CD4-positive, alpha-beta T cell treated with Interleukin-2 at 100 ng/mL for 4 hours (primary cell): ENCODE data around the gene TPCN2.
A peak's percentile ranks its signal among the peaks of the same experiment; 100 is the strongest.
"Not testable (repeated sequence)": the region's sequence is repeated elsewhere in the genome, so short reads cannot be mapped to it uniquely, and the experiment has no call there.

ENCODE experiments used
- DNase-seq: peaks from one replicate; pipeline ENCODE4 v3.0.0-alpha.2; 2020; ENCODE audit warnings: low spot score

TPCN2 gene

GRCh38 chr11:69048694-69049489, at the start of gene TPCN2:
TPCN2 (plus strand) TSS chr11:69048932; CDS start chr11:69048998, 66 bp downstream.
- DNase-seq = peak; percentile 92

GRCh38 chr11:68999093-68999747, 49.5 kb upstream of the TPCN2 start:
- no peak for DNase-seq

DNA sequence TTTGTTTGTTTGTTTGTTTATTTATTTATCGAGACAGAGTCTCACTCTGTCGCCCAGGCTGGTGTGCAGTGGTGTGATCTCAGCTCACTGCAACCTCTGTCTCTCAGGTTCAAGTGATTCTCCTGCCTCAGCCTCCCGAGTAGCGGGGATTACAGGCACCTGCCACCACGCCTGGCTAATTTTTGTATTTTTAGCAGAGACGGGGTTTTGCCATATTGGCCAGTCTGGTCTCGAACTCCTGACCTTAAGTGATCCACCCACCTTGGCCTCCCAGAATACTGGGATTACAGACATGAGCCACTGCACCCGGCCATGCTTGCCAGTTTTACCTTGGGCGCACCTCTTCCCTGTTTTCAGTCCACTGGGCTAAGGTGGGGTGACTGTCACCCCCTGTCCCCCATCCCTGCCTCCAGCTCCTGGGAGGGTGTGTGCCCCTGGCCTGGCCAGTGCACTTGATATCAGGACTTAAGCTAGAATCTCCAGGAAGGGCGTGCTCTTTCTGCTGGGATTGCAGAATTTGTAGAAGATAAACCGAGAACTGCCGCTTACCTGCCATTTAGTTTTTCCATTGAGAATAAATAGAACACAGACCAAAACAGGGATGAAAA, 48.9 kb upstream of the TPCN2 start:
- not testable (repeated sequence) for DNase-seq

DNA sequence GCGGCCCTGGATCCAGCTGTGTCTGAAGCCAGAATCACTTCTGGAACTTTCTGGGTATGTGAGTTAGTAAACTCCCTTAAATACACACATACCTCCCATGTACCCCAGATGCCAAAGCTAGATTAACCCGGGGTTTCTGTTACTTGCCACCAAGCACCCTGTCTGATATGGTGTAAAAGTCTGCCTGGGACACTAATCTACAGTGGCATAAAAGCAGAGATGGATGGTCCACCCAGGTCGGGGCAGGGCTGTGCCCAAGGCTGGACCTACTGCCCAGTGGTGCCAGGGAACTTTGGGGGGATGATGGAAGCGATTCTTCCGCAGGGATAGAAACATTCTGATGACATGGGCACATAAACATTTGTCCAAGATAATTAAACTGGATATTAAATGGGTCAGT, 48.3 kb upstream of the TPCN2 start:
- DNase-seq = no peak

DNA sequence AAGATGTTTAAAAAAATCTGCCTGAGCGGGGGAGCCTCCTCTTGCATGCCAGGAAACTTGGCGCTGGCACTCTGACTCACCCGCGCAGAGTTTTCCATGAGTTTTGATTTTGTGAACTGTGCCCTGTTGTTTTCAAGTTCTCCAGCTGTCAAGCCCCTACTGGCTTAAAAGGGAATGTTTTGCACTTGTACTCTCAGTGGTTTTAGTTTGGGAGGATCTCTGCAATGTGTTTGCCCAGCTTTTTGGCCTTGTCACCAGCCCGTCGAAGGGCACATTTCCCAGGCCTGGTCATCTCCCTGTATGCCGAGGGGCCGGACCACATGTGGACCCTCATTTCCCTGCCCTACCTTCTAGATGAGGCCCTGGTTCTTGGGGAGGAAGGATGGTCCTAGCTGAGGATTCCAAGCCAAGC, 47.9 kb upstream of the TPCN2 start:
- no peak for DNase-seq

- DNase-seq = no peak
Measured at GRCh38 chr11:69001243-69002081, 47.3 kb upstream of the TPCN2 start.

GRCh38 chr11:69002110-69002569, 46.6 kb upstream of the TPCN2 start:
- DNase-seq = no peak

DNA sequence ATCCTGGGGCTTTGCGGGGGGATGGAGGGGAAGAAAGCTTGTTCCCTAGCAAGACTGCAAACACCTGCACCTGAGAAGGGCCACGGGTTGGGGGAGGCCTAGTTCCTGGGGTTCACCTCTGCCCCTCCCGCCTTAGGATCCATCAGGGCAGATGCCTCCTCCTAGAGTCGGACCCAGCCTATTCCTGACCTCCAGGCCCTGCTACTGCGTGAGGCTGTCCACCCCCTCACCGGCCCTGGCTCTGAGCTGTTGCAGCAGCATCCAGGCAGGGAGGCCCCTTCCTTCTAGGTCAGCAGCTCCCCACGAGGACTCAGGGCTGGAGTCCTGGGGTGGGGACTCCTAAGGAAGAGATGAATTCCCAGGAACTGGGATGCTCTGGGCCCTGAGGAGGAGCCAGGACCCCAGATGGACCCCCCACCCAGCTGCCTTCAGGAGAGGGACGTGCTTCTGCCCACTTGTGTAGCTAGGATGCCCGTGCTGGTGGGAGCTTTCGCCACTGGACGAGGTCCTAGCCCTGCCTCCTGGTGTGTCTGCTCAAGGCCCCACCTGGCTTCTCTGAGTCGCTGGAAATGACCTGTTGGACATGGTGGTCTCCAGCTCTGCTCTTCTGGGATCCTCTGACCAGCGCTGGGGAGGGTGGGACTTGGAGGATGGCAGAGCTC, 46.0 kb upstream of the TPCN2 start:
- DNase-seq = no peak

GRCh38 chr11:69003301-69003865, 45.3 kb upstream of the TPCN2 start:
- no peak for DNase-seq

- no peak for DNase-seq
Measured at GRCh38 chr11:69003866-69004367, 44.8 kb upstream of the TPCN2 start.

DNA sequence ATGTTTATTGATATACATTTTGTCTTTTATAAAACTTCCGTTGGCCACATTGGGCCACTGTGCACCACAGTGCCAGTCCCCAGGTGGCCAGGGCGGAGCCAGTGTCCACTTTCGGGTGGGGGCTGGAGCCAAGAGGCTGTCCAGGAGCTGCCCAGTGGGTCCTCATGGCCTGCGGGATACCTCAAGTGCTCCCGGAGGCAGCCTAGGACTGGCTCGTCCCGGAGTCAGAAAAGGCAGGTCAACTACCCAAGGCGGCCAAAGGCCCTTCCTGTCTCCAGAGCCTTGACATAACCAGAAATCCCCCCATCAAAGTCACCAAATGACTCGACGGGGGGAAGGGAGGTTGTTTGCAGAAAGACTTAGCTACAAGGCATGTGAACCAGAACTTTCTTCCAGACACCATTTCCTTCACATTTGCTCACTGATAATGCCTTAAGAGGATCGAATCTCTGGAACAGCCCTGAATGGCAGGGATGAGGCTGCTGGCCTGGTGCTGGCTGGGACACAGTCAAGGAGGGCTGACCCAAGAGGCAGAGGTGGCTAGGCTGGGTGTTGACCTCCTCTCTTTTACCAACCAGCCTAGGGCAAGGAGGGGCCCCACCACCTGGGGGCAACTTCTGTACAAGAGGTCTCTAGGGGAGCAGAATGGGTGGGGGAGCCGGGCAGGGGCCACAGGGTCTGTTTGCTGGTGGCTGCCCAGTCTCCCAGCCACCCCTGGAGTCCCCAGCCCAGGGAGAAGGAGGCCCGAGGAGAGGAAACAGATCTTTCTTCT, 44.1 kb upstream of the TPCN2 start:
- DNase-seq = no peak

- no peak for DNase-seq
Measured at GRCh38 chr11:69005183-69005630, 43.5 kb upstream of the TPCN2 start.

GRCh38 chr11:69005631-69006368, 42.9 kb upstream of the TPCN2 start:
- DNase-seq = no peak

DNA sequence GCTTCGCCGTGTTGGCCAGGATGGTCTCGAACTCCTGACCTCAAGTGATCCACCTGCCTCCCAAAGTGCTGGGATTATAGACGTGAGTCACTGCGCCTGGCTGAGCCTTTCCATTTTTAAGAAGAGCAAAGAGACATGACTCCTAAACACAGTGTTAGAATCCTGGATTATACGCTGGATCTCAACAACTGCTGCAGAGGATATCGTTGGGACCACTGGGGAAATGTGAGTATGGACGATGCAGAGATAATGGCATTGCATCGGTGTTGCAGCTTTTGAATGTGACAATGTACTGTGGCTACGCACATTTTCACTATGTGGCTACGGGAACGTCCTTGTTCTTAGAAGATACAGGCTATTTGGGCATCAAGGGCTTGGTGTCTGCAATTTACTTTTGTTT, 41.9 kb upstream of the TPCN2 start:
- DNase-seq = no peak

- no peak for DNase-seq
Measured at GRCh38 chr11:69007975-69008381, 40.8 kb upstream of the TPCN2 start.

DNA sequence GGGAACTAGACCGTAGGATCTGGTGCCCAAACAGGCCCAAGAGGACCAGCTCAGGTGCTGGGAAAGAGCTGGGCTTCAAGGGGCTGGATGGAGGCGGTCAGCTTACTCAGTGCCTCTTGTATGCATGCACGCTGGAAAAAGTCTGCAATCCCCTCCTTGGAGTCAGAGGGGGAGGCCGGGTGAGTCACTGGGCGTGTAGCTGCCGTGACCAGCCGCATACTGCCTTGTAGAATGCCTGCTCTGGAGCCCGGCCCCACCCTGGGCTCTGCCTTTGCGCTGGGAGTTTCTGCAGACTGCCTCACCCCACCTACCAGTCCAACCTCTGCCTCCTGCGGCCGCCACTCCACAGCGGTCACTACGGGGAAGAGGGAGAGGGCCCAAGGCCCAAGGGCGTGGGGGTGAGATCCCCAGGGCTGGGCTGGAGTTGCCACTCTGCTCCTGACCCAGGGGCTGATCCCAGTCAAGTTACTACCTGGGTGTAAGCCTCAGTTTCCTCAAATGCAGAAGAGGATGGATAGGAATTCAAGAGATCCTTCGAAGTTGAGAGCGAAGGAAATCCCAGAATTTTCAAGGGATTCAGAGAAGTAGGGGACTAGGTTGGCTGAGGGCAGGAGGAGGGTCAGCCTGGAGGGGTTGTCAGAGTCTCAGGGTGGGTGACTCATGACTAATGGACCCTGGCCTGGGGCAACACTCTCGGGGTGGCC, 39.8 kb upstream of the TPCN2 start:
- no peak for DNase-seq

- DNase-seq = no peak
Measured at GRCh38 chr11:69009441-69010211, 39.1 kb upstream of the TPCN2 start.

GRCh38 chr11:69010361-69010891, 38.3 kb upstream of the TPCN2 start:
- DNase-seq = no peak
